ENCODE results near the gene SLC51A. TPM values are rescaled to one million over a fixed set of nuclear protein-coding genes. Genes with fewer than 3 reads are reported as not detected.
A peak's percentile ranks its signal among the peaks of the same experiment; 100 is the strongest.

Gene SLC51A
- total and polyA plus RNA-seq, 2 donors (not counting 1 experiment from before 2014, with no cell fraction given) = not detected

DNA sequence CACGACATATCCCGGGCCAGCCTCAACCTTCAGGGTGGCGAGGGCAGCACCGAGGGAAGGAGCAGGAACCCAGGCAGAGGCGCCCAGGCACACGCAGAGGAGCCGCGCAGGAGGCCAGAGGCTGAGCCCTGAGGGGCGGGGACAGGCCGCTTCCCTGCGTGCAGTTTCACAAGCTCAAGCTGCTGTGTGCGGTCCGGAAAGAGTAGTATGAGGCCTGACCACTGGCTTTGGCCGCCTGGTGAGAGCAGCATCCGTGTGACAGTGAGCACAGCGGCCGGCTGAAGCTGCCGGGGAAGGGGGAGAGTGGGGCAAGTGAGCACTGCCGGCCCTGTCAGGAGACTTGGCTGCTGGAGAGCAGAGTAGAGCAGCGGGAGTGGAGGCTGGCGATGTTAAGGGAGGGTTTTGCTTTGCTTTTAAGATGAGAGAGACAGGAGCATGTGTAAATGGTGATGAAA lies 13.8 kb upstream of the SLC51A start:
- H3K9ac ChIP-seq (ENCODE audit: low read length) = peak overlapping the region; percentile 15
- H4K20me1 ChIP-seq (ENCODE audit: control insufficient read depth, insufficient read depth, low read length, poor library complexity, severe bottlenecking) = no peaks in the 10 kb centered on the region
- ATAC-seq (ENCODE audit: low read depth) (peak; percentile 28), DNase-seq (peak; percentile 44)
- POLR2A ChIA-PET = interaction anchor here (0.6 kb wide), 1 partner anchor 142 kb away, joined by 6 read pairs; no protein-coding TSS in a partner anchor
- H3K27me3 Mint-ChIP-seq = no peaks in the 10 kb centered on the region
- TF ChIP-seq, protein P1, sequence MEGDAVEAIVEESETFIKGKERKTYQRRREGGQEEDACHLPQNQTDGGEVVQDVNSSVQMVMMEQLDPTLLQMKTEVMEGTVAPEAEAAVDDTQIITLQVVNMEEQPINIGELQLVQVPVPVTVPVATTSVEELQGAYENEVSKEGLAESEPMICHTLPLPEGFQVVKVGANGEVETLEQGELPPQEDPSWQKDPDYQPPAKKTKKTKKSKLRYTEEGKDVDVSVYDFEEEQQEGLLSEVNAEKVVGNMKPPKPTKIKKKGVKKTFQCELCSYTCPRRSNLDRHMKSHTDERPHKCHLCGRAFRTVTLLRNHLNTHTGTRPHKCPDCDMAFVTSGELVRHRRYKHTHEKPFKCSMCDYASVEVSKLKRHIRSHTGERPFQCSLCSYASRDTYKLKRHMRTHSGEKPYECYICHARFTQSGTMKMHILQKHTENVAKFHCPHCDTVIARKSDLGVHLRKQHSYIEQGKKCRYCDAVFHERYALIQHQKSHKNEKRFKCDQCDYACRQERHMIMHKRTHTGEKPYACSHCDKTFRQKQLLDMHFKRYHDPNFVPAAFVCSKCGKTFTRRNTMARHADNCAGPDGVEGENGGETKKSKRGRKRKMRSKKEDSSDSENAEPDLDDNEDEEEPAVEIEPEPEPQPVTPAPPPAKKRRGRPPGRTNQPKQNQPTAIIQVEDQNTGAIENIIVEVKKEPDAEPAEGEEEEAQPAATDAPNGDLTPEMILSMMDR (IDR thresholded peaks at IDR 0.05) = no peak
- no peak for TF ChIP-seq EZH2 (IDR thresholded peaks at IDR 0.05; ENCODE audit: borderline replicate concordance, insufficient read depth, low read depth, low read length, poor library complexity, severe bottlenecking)
- peak overlapping the region; percentile 67 for H3K4me3 Mint-ChIP-seq
- peak overlapping the region; percentile 77 for H3K4me2 ChIP-seq (replicated peaks; ENCODE audit: low read depth, low read length, poor library complexity, severe bottlenecking)
- 83% methylated on average over 21 of the region's 21 CpGs for WGBS (ENCODE audit: insufficient coverage)
- H3K27ac ChIP-seq (ENCODE audit: low read length in 2 of 2) = no peak overlapping the region
- peaks cover 37% of the 10 kb centered on the region for H3K4me1 Mint-ChIP-seq
- H3K9me3 Mint-ChIP-seq (ENCODE audit: insufficient read depth) = no peaks in the 10 kb centered on the region
- H3K4me1 ChIP-seq (ENCODE audit: control insufficient read depth in 2 of 2, insufficient read depth in 2 of 2, low read length in 2 of 2) = peaks cover 26 to 34% of the 10 kb centered on the region in 2 donors
- peaks cover 0 to 6% (median 0%) of the 10 kb centered on the region in 3 donors for H3K9me3 ChIP-seq (ENCODE audit: control extremely low read depth in 1 of 3, control insufficient read depth in 2 of 3, insufficient read depth in 1 of 3, low read length in 2 of 3)
- CTCF ChIA-PET = interaction anchor here (1.7 to 3.9 kb wide), 2 partner anchors 130 to 132 kb away, joined by 5 to 37 read pairs; no protein-coding TSS in a partner anchor
- H3K27ac Mint-ChIP-seq = peak overlapping the region; percentile 60
- H2AFZ ChIP-seq (ENCODE audit: insufficient read depth, low read depth, low read length, poor library complexity, severe bottlenecking) = peak overlapping the region; percentile 63
- no peaks in the 10 kb centered on the region for H3K79me2 ChIP-seq (ENCODE audit: control insufficient read depth, insufficient read depth, low read length)
- H3K27me3 ChIP-seq (replicated peaks in 1 of 4; ENCODE audit: control extremely low read depth in 1 of 4, control insufficient read depth in 3 of 4, insufficient read depth in 4 of 4, low read length in 3 of 4) = peaks cover 0 to 2% (median 0%) of the 10 kb centered on the region in 4 experiments
- H3K4me3 ChIP-seq (ENCODE audit: control extremely low read depth in 1 of 5, extremely low read depth in 1 of 5, insufficient read depth in 1 of 5, low read depth in 2 of 5, low read length in 4 of 5) = peak overlapping the region in 3 of 5 experiments; percentile 21 to 41 (median 25)
- no peaks in the 10 kb centered on the region for H3K36me3 ChIP-seq (replicated peaks in 1 of 2; ENCODE audit: control extremely low read depth in 1 of 2, control insufficient read depth in 1 of 2, extremely low read depth in 1 of 2, insufficient read depth in 2 of 2, low read length in 1 of 2)
- intact Hi-C loops (cut with micrococcal nuclease) = no loop called here

DNA sequence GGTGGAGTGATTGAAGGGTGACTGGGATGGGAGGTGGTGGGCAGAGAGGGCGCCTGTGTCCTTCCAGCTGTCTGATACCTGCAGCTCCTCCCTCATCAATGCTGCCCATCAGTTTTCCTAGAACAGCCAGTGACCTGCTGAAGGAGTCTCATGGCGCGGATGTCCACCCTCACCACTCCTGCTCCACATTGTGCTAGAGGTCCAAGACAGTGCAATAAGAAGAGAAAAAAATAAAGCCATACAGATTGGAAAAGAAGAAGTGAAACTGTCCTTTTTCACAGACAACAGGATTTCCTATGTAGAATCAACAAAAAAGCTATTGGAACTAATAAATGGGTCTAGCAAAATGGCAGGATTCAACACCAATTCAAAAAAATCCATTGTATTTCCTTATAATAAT lies 12.5 kb upstream of the SLC51A start:
- ChIA-PET CTCF (interaction anchor here (0.9 to 3.9 kb wide), 6 partner anchors 10 to 133 kb away, joined by 3 to 37 read pairs (median 4); no protein-coding TSS in a partner anchor), POLR2A (no interaction called here)
- Mint-ChIP-seq H3K27ac (peak overlapping the region; percentile 51), H3K27me3 (no peaks in the 10 kb centered on the region), H3K4me1 (peaks cover 42% of the 10 kb centered on the region), H3K9me3 (ENCODE audit: insufficient read depth) (no peaks in the 10 kb centered on the region), H3K4me3 (peak overlapping the region; percentile 62)
- no peaks in the 10 kb centered on the region for H3K79me2 ChIP-seq (ENCODE audit: control insufficient read depth, insufficient read depth, low read length)
- DNase-seq (peak; percentile 69), ATAC-seq (ENCODE audit: low read depth) (peak; percentile 22)
- no peaks in the 10 kb centered on the region for H3K36me3 ChIP-seq (replicated peaks in 1 of 2; ENCODE audit: control extremely low read depth in 1 of 2, control insufficient read depth in 1 of 2, extremely low read depth in 1 of 2, insufficient read depth in 2 of 2, low read length in 1 of 2)
- peak overlapping the region; percentile 77 for H3K4me2 ChIP-seq (replicated peaks; ENCODE audit: low read depth, low read length, poor library complexity, severe bottlenecking)
- intact Hi-C loops (cut with micrococcal nuclease) = no loop called here
- H3K9me3 ChIP-seq (ENCODE audit: control extremely low read depth in 1 of 3, control insufficient read depth in 2 of 3, insufficient read depth in 1 of 3, low read length in 2 of 3) = peaks cover 0 to 14% (median 0%) of the 10 kb centered on the region in 3 donors
- peaks cover 26 to 43% of the 10 kb centered on the region in 2 donors for H3K4me1 ChIP-seq (ENCODE audit: control insufficient read depth in 2 of 2, insufficient read depth in 2 of 2, low read length in 2 of 2)
- H3K4me3 ChIP-seq (ENCODE audit: control extremely low read depth in 1 of 5, extremely low read depth in 1 of 5, insufficient read depth in 1 of 5, low read depth in 2 of 5, low read length in 4 of 5) = peak overlapping the region in 3 of 5 experiments; percentile 15 to 43 (median 18)
- peak overlapping the region; percentile 34 for H3K9ac ChIP-seq (ENCODE audit: low read length)
- H3K27me3 ChIP-seq (replicated peaks in 1 of 4; ENCODE audit: control extremely low read depth in 1 of 4, control insufficient read depth in 3 of 4, insufficient read depth in 4 of 4, low read length in 3 of 4) = peaks cover 0 to 2% (median 0%) of the 10 kb centered on the region in 4 experiments
- H2AFZ ChIP-seq (ENCODE audit: insufficient read depth, low read depth, low read length, poor library complexity, severe bottlenecking) = peak overlapping the region; percentile 50
- TF ChIP-seq, protein P1 (IDR thresholded peaks at IDR 0.05) = no peak
- H4K20me1 ChIP-seq (ENCODE audit: control insufficient read depth, insufficient read depth, low read length, poor library complexity, severe bottlenecking) = no peaks in the 10 kb centered on the region
- H3K27ac ChIP-seq (ENCODE audit: low read length in 2 of 2) = peak overlapping the region; percentile 49 to 50
- no CpG with 5 or more reads among the region's 3 CpGs for WGBS (ENCODE audit: insufficient coverage)

All from B cell (primary cell).